Measurements from ENCODE around the gene SSH2.

SSH2 gene

DNA sequence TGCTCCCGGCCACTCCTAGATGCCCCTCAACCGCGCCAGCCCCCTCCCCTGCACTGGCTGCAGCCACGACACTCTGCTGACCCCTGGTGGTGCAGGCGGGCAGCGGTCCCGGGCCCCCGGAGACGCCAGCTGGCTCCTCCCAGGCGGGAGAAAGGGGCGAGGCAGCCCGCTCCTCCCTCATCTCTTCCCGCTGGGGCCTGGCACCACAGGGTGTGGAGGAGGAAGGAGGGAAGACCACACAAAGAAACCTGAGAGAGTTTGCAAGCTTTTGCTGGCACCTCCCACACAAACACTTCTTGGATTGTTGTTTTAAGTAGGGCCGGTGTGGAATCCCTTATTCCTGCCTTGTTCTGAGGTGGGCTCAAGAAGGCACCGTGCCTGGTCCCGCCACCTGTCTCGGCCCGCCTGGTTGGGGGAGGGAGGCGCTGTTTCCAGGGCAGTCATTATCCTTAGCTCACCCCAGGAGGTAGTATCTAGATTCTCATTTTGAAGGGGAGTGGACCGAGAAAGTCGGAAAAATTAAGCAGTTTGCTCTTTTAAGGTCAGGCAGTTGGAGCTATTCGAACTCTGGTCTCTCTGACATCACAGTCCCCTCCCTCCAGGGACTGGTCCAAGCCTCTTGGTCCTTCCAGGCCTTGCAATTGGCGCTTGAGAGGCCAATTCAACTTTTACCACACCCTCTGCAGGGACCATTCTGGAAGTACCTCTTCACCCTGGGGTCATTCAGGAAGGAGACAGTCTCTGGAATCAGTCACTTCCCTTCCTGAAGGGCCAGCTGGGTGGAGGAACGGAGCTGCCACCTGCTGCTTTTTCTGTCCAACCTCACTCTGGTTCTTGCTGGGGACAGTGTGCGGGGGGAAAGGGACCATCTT lies 338.1 kb downstream of the SSH2 start:
- Histone ChIP-seq H3K4me1 (ENCODE audit: control insufficient read depth in 5 of 5, insufficient read depth in 5 of 5, low read length in 5 of 5) (peaks cover 14 to 89% (median 84%) of the 10 kb centered on the region in 5 donors), H3K4me3 (ENCODE audit: low read depth in 1 of 5, low read length in 5 of 5) (peak overlapping the region; percentile 42 to 79 (median 59))

DNA sequence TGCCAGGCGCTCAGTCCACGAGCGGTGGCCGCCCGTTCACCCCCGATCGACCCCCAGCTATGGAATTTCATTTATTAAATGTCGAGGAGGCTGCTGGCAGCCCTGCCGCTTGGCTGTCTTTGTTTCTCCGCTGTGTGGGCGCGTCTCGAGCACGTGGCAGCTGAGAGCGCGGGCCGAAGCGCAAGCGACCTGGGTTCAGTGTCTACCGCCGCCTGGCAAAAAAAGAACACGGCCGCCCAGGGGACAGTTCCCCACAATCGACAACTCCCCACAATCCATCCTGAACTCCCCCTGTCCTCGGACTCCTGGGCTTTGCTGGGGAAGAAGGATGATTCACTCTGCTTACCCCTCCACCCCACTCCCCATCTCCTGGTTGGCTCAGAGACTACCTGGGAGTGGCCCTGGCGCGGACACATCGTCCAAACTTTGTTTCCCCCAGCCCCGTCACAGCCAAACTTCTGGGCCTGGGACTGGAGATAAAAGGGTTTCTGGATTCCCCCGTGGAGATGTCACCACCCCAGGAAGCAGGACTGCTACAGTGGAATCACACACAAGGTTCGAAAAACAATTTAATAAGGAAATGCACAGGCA lies 338.8 kb downstream of the SSH2 start:
- no peaks in the 10 kb centered on the region for H3K36me3 ChIP-seq (ENCODE audit: control insufficient read depth in 5 of 5, insufficient read depth in 5 of 5, low read length in 5 of 5)
- no peaks in the 10 kb centered on the region for H3K27me3 ChIP-seq (ENCODE audit: control insufficient read depth in 5 of 5, insufficient read depth in 4 of 5, low read length in 5 of 5)
- no peaks in the 10 kb centered on the region for H3K9me3 ChIP-seq (ENCODE audit: control insufficient read depth in 5 of 5, low read length in 5 of 5)
- H3K9ac ChIP-seq (ENCODE audit: low read length in 5 of 5), result peak overlapping the region in 1 of 5 donors; percentile 35
- peaks cover 14 to 89% (median 86%) of the 10 kb centered on the region in 5 donors for H3K4me1 ChIP-seq (ENCODE audit: control insufficient read depth in 5 of 5, insufficient read depth in 5 of 5, low read length in 5 of 5)
- H3K4me3 ChIP-seq (ENCODE audit: low read depth in 1 of 5, low read length in 5 of 5), result peak overlapping the region; percentile 42 to 79 (median 55)
- H3K27ac ChIP-seq (ENCODE audit: low read depth, low read length), result peak overlapping the region; percentile 81

More for the DNA sequence above, 338.1 kb downstream of the SSH2 start:
- no peaks in the 10 kb centered on the region for H3K36me3 ChIP-seq (ENCODE audit: control insufficient read depth in 5 of 5, insufficient read depth in 5 of 5, low read length in 5 of 5)
- no peaks in the 10 kb centered on the region for H3K27me3 ChIP-seq (ENCODE audit: control insufficient read depth in 5 of 5, insufficient read depth in 4 of 5, low read length in 5 of 5)
- H3K9me3 ChIP-seq (ENCODE audit: control insufficient read depth in 5 of 5, low read length in 5 of 5), result no peaks in the 10 kb centered on the region
- H3K27ac ChIP-seq (ENCODE audit: low read depth, low read length), result peak overlapping the region; percentile 81
- peak overlapping the region in 3 of 5 donors; percentile 30 to 56 (median 35) for H3K9ac ChIP-seq (ENCODE audit: low read length in 5 of 5)

DNA sequence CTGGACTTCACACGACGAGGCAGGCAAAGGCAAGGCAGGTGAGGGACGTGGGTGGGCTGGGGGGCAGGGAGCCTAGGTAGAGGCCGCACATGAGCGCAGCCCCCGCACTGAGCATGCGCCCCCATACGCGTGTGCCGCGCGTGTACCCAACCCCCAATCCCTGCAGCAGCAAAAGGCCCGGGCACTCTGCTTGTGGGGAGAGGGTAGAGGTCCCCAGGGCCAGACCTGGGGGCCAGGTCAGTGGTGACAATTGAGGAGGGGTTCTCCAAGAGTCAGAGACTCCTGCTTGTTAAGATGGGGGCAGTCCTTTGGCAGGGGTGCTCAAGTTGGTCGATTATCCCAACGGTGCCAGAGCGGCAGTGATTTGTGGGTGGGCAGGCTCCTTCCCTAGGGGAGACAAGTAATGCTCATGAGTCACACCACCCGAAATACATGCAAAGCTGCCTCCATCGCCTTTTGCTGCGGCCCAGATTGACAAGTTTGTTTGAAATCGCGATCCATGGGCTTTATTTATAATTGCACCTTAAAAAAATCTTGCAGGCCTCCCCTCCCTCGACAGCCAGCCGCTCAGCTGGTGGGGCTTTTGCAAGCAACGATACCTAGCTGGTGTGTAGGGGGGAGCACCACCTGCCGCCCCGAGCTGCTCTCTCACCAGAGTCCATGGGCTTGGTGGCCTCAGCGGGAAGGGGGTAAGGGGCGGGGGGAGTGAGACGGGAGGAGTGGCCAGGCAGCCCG lies 339.4 kb downstream of the SSH2 start:
- Histone ChIP-seq H3K36me3 (ENCODE audit: control insufficient read depth in 5 of 5, insufficient read depth in 5 of 5, low read length in 5 of 5) (no peaks in the 10 kb centered on the region), H3K9ac (ENCODE audit: low read length in 5 of 5) (peak overlapping the region in 3 of 5 donors; percentile 19 to 68 (median 25)), H3K4me1 (ENCODE audit: control insufficient read depth in 5 of 5, insufficient read depth in 5 of 5, low read length in 5 of 5) (peaks cover 14 to 87% (median 83%) of the 10 kb centered on the region in 5 donors)

DNA sequence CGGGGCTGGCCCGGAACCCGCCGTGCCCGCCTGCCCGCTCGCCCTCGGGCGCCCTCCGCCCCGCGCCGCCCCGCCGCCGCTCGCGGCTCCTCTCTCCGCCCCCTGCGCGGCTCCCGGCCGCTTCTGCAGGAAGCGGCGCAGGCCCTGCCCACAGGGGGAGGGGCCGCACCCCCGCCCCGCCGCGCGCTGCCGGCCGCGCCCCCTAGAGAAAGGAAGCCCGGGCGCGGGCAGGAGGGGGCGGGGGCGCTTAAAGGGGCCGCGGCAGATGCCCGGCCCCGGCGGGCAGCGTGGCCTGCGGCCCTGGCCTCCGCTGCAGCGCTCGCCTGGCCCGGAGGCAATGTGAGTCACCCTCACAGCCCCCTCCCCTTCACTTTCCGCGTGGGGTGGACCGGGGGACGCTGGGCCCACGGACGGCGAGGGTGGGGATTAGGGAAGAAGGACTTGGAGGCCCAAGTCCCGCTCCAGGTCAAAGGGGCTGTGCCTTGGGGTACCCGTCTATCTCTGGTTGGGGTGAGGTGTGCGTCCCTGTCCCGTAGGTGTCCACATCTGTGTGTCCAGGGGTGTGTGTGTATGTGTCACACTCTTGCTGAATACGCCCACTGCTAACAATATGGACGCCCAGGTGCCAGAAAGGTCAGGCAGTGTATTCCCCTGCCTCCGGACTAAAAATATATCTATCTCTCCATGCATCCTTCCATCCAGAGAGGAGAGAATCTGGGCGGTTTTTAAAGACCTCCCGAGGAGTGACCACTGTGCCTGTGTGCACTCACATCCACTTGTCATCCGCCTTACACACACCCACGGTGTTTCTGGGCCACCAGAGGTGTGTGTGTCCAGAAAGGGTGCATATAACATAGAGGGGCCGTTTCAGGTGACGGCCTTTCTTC lies 340.3 kb downstream of the SSH2 start, which contains the start of gene GIT1:
TSS of gene GIT1 (minus strand) at position 125 of the 887 bp plus-strand sequence. CDS start 270 bp downstream, outside the sequence.
- Histone ChIP-seq H3K36me3 (ENCODE audit: control insufficient read depth in 5 of 5, insufficient read depth in 5 of 5, low read length in 5 of 5) (no peaks in the 10 kb centered on the region), H3K4me1 (ENCODE audit: control insufficient read depth in 5 of 5, insufficient read depth in 5 of 5, low read length in 5 of 5) (peaks cover 14 to 87% (median 83%) of the 10 kb centered on the region in 5 donors), H3K27ac (ENCODE audit: low read depth, low read length) (peak within 1 kb of the TSS; percentile 82), H3K4me3 (ENCODE audit: low read depth in 1 of 5, low read length in 5 of 5) (peak within 1 kb of the TSS; percentile 71 to 90 (median 80)), H3K27me3 (ENCODE audit: control insufficient read depth in 5 of 5, insufficient read depth in 4 of 5, low read length in 5 of 5) (no peaks in the 10 kb centered on the region), H3K9ac (ENCODE audit: low read length in 5 of 5) (peak within 1 kb of the TSS; percentile 72 to 96 (median 81)), H3K9me3 (ENCODE audit: control insufficient read depth in 5 of 5, low read length in 5 of 5) (no peaks in the 10 kb centered on the region)

More for the DNA sequence above, 339.4 kb downstream of the SSH2 start:
- peak overlapping the region; percentile 81 for H3K27ac ChIP-seq (ENCODE audit: low read depth, low read length)
- peak overlapping the region; percentile 65 to 79 (median 71) for H3K4me3 ChIP-seq (ENCODE audit: low read depth in 1 of 5, low read length in 5 of 5)
- no peaks in the 10 kb centered on the region for H3K9me3 ChIP-seq (ENCODE audit: control insufficient read depth in 5 of 5, low read length in 5 of 5)
- no peaks in the 10 kb centered on the region for H3K27me3 ChIP-seq (ENCODE audit: control insufficient read depth in 5 of 5, insufficient read depth in 4 of 5, low read length in 5 of 5)

DNA sequence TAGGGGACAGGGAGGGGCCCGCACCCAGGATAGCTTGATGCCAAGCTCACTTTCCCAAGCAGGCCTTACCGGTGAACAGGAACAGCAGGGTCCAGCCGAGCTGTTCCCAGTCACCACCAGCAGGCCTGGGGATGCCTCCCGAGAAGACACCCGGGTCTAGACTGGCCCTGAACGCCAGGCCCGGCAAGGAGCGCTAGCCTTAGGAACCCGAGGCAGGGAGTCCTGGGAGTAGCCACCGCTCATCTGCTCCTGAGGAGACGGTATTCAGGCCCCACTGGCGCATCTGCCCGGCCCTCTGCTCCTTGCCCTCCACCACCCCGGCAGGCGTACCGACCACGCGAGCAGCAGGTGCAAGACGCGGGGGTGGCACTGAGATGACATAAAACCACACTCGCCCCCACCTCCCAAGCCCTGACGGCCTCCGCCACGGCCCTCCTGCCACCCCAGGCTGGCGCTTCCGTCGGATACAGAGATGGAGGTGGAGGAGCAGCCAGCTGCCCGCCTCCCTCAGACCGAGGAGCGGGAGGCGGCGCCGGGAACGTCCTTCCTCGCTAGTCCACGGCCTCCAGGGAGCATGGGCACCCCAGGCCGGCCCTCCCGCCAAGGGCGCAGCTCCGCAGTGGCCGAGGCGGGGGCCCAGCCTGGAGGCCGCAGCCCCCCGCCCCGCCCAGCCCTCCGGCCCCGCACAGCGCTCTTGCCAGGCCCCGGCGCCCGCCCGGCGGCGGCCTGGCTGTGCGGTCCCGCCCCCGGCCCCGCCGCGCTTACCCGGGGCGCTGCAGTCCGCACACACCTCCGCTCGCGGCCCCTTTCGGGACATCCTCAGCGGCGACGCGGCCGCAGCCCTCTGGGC lies 341.2 kb downstream of the SSH2 start:
- no peaks in the 10 kb centered on the region for H3K36me3 ChIP-seq (ENCODE audit: control insufficient read depth in 5 of 5, insufficient read depth in 5 of 5, low read length in 5 of 5)
- peak overlapping the region; percentile 71 to 90 (median 80) for H3K4me3 ChIP-seq (ENCODE audit: low read depth in 1 of 5, low read length in 5 of 5)
- H3K27ac ChIP-seq (ENCODE audit: low read depth, low read length), result peak overlapping the region; percentile 82
- H3K27me3 ChIP-seq (ENCODE audit: control insufficient read depth in 5 of 5, insufficient read depth in 4 of 5, low read length in 5 of 5), result no peaks in the 10 kb centered on the region
- H3K9ac ChIP-seq (ENCODE audit: low read length in 5 of 5), result peak overlapping the region; percentile 69 to 96 (median 81)
- H3K9me3 ChIP-seq (ENCODE audit: control insufficient read depth in 5 of 5, low read length in 5 of 5), result no peaks in the 10 kb centered on the region
- peaks cover 15 to 87% (median 83%) of the 10 kb centered on the region in 5 donors for H3K4me1 ChIP-seq (ENCODE audit: control insufficient read depth in 5 of 5, insufficient read depth in 5 of 5, low read length in 5 of 5)

DNA sequence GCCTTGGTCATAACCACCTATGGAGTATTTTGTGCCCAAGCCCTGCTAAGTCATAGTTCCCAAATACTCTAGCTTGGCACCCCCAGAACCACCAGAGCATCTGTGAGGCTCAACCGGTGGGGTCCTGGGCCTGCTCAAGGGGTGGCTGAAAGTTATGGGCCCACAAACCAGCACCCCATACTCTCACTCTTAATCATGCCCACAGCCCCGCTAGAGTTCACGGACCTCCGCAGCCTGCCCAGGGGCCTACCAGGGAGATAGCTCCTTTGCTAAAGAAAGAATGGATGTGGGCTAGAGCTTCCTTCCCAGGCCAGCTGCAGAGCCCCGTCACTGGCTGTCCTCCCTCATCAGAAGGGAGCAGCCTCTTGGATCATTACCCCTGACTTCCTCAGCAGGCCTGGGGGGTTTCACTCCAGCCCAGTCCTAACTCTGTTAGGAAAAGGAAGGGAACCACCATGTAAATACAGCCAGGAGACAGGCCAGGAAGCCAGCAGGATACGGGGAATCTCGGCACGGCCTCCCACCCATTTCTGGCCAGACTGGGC lies 341.9 kb downstream of the SSH2 start:
- peaks cover 17 to 91% (median 85%) of the 10 kb centered on the region in 5 donors for H3K4me1 ChIP-seq (ENCODE audit: control insufficient read depth in 5 of 5, insufficient read depth in 5 of 5, low read length in 5 of 5)
- peak overlapping the region; percentile 69 to 96 (median 81) for H3K9ac ChIP-seq (ENCODE audit: low read length in 5 of 5)
- H3K4me3 ChIP-seq (ENCODE audit: low read depth in 1 of 5, low read length in 5 of 5), result peak overlapping the region; percentile 71 to 90 (median 80)
- H3K9me3 ChIP-seq (ENCODE audit: control insufficient read depth in 5 of 5, low read length in 5 of 5), result no peaks in the 10 kb centered on the region
- H3K27me3 ChIP-seq (ENCODE audit: control insufficient read depth in 5 of 5, insufficient read depth in 4 of 5, low read length in 5 of 5), result no peaks in the 10 kb centered on the region
- peaks cover 0 to 4% (median 2%) of the 10 kb centered on the region in 5 donors for H3K36me3 ChIP-seq (ENCODE audit: control insufficient read depth in 5 of 5, insufficient read depth in 5 of 5, low read length in 5 of 5)
- peak overlapping the region; percentile 82 for H3K27ac ChIP-seq (ENCODE audit: low read depth, low read length)

DNA sequence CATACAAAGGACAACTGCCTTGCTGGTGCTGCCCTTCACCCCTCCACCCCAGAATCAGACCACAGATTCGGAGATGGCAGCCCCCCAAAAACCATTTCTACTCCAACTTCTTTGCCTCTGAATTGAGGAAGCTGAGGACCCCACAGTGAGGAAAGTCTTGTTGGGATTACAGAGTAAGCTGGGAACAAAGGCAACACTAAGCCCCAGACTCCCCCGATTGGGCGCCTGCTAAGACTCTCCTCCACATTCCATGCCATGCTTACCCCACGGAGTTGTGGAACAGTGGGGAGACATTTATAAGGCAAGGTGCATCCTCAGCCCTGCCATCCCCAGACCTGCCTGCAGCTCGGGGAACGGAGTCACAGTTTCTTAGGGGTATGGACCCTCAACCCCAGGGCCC lies 342.4 kb downstream of the SSH2 start:
- H3K27me3 ChIP-seq (ENCODE audit: control insufficient read depth in 5 of 5, insufficient read depth in 4 of 5, low read length in 5 of 5), result no peaks in the 10 kb centered on the region

DNA sequence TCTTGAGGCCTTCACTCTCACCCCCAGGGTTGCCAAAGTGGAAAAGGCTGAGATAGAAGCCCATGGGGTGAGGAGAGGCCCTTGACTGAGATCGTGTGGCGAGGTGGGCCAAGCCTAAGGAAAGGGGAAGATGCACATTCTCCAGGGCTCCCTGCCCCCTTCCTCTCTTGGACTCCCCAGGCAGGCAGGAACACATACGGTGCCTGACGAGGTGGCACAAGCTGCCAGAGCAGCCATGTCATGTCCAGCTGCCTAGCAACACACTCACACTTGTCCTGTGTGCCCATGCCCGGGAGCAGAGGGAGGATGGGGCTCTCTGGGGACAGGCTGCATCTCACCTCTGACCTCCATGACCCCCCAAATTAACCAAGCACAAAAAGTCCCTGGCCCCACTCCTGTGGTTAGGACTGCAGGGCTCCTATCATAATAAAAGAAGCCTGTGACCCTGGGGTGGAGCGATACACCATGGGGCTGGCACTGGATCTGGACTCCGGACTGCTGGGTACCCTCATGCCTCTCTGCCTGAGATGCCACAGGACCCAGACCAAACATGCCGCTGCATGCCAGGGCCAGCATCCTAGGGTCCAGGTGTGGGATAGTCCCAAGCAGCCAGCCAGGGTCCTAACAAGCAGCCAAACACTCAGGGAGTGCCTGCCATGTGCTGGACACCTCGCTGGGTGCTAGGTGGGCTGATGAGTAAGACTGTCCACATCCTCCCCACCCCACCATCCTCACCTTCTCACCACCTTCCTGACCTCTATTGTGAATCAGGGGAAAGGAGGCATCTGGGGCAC lies 343.2 kb downstream of the SSH2 start:
- Histone ChIP-seq H3K4me1 (ENCODE audit: control insufficient read depth in 5 of 5, insufficient read depth in 5 of 5, low read length in 5 of 5) (peaks cover 11 to 83% (median 75%) of the 10 kb centered on the region in 5 donors), H3K36me3 (ENCODE audit: control insufficient read depth in 5 of 5, insufficient read depth in 5 of 5, low read length in 5 of 5) (peaks cover 0 to 16% (median 14%) of the 10 kb centered on the region in 5 donors), H3K9me3 (ENCODE audit: control insufficient read depth in 5 of 5, low read length in 5 of 5) (no peaks in the 10 kb centered on the region), H3K4me3 (ENCODE audit: low read depth in 1 of 5, low read length in 5 of 5) (peak overlapping the region in 4 of 5 donors; percentile 71 to 90 (median 84)), H3K27ac (ENCODE audit: low read depth, low read length) (peak overlapping the region; percentile 82), H3K9ac (ENCODE audit: low read length in 5 of 5) (peak overlapping the region in 2 of 5 donors; percentile 88 to 96), H3K27me3 (ENCODE audit: control insufficient read depth in 5 of 5, insufficient read depth in 4 of 5, low read length in 5 of 5) (no peaks in the 10 kb centered on the region)

More for the DNA sequence above, 342.4 kb downstream of the SSH2 start:
- Histone ChIP-seq H3K4me1 (ENCODE audit: control insufficient read depth in 5 of 5, insufficient read depth in 5 of 5, low read length in 5 of 5) (peaks cover 16 to 90% (median 82%) of the 10 kb centered on the region in 5 donors), H3K9me3 (ENCODE audit: control insufficient read depth in 5 of 5, low read length in 5 of 5) (no peaks in the 10 kb centered on the region), H3K36me3 (ENCODE audit: control insufficient read depth in 5 of 5, insufficient read depth in 5 of 5, low read length in 5 of 5) (peaks cover 0 to 9% (median 7%) of the 10 kb centered on the region in 5 donors), H3K4me3 (ENCODE audit: low read depth in 1 of 5, low read length in 5 of 5) (peak overlapping the region; percentile 71 to 90 (median 80)), H3K27ac (ENCODE audit: low read depth, low read length) (peak overlapping the region; percentile 82), H3K9ac (ENCODE audit: low read length in 5 of 5) (peak overlapping the region in 3 of 5 donors; percentile 72 to 96 (median 88))
